ENCODE measurements around the gene MTF1.
"Not testable (repeated sequence)": the region's sequence is repeated elsewhere in the genome, so short reads cannot be mapped to it uniquely, and the experiment has no call there.

The MTF1 gene

GRCh38 chr1:37794372-37795339, 64.7 kb downstream of the MTF1 start:
- no peak for DNase-seq (ENCODE audit: low read depth in 1 of 2, low spot score in 1 of 2)

- DNase-seq (ENCODE audit: low read depth in 1 of 2, low spot score in 1 of 2): no peak
Observed at GRCh38 chr1:37793773-37794371, 65.5 kb downstream of the MTF1 start, which contains the start of gene MANEAL. MANEAL (plus strand) TSS chr1:37793847; CDS start chr1:37794183, 336 bp downstream.

- DNase-seq (ENCODE audit: low read depth in 1 of 2, low spot score in 1 of 2): no peak
Observed at GRCh38 chr1:37792943-37793686, 66.3 kb downstream of the MTF1 start.

- no peak for DNase-seq (ENCODE audit: low read depth in 1 of 2, low spot score in 1 of 2)
Observed at GRCh38 chr1:37782491-37782890, 76.9 kb downstream of the MTF1 start.

GRCh38 chr1:37778654-37779053, 80.7 kb downstream of the MTF1 start:
- DNase-seq (ENCODE audit: low read depth in 1 of 2, low spot score in 1 of 2): no peak

GRCh38 chr1:37776946-37777516, 82.4 kb downstream of the MTF1 start:
- no peak for DNase-seq (ENCODE audit: low read depth in 1 of 2, low spot score in 1 of 2)

GRCh38 chr1:37771440-37771839, 88.0 kb downstream of the MTF1 start:
- DNase-seq (ENCODE audit: low read depth in 1 of 2, low spot score in 1 of 2): not testable (repeated sequence)

- no peak for DNase-seq (ENCODE audit: low read depth in 1 of 2, low spot score in 1 of 2)
Observed at GRCh38 chr1:37767488-37767887, 91.9 kb downstream of the MTF1 start.

- no peak for DNase-seq (ENCODE audit: low read depth in 1 of 2, low spot score in 1 of 2)
Observed at GRCh38 chr1:37765916-37766664, 93.3 kb downstream of the MTF1 start.

- DNase-seq (ENCODE audit: low read depth in 1 of 2, low spot score in 1 of 2): no peak
Observed at GRCh38 chr1:37764888-37765441, 94.4 kb downstream of the MTF1 start, which contains the start of gene EPHA10. EPHA10 (minus strand) TSS chr1:37765120; CDS start chr1:37765066, 54 bp downstream.

GRCh38 chr1:37764414-37764825, 95.0 kb downstream of the MTF1 start:
- peak in 1 of 2 donors; percentile 27 for DNase-seq (ENCODE audit: low read depth in 1 of 2, low spot score in 1 of 2)

- no peak for DNase-seq (ENCODE audit: low read depth in 1 of 2, low spot score in 1 of 2)
Observed at GRCh38 chr1:37763791-37764413, 95.5 kb downstream of the MTF1 start.

GRCh38 chr1:37762516-37762915, 96.9 kb downstream of the MTF1 start:
- DNase-seq (ENCODE audit: low read depth in 1 of 2, low spot score in 1 of 2): no peak

GRCh38 chr1:37761416-37762095, 97.8 kb downstream of the MTF1 start:
- DNase-seq (ENCODE audit: low read depth in 1 of 2, low spot score in 1 of 2): no peak

Data from stimulated activated CD4-positive, alpha-beta T cell treated with anti-CD3 and anti-CD28 coated beads, Interleukin-15, amount 100 ng/mL, for 1 hour (primary cell).